Nephron progenitor cell (in vitro differentiated cells): ENCODE results near the gene IFITM5.
"Not testable (repeated sequence)": the region's sequence is repeated elsewhere in the genome, so short reads cannot be mapped to it uniquely, and the experiment has no call there.

Experiments used
- DNase-seq: peaks from one replicate; pipeline ENCODE4 v3.0.0; 2021
- H3K27ac Mint-ChIP-seq: 2 replicates; pipeline ENCODE4 v1.8.0; 2021; ENCODE audit warnings: mild to moderate bottlenecking, moderate library complexity, mixed read lengths
- H3K27me3 Mint-ChIP-seq: 2 replicates; pipeline ENCODE4 v1.8.0; 2021; ENCODE audit warnings: mild to moderate bottlenecking, low read depth, mixed read lengths; ENCODE audit not compliant: poor library complexity
- H3K36me3 Mint-ChIP-seq: 2 replicates; pipeline ENCODE4 v1.8.0; 2021; ENCODE audit warnings: low read depth, mixed read lengths
- H3K4me1 Mint-ChIP-seq: 2 replicates; pipeline ENCODE4 v1.8.0; 2021; ENCODE audit warnings: mixed read lengths
- H3K4me3 Mint-ChIP-seq: 2 replicates; pipeline ENCODE4 v1.8.0; 2021; ENCODE audit warnings: mild to moderate bottlenecking, moderate library complexity, mixed read lengths
- H3K9me3 Mint-ChIP-seq: 2 replicates; pipeline ENCODE4 v1.8.0; 2021; ENCODE audit warnings: mild to moderate bottlenecking, moderate library complexity, mixed read lengths
- TF ChIP-seq, protein P1 (sequence below): fragments of 200-600 bp; sonication (generic); IDR thresholded peaks from 2 replicates; pipeline ENCODE4 v1.5.0; 2021; ENCODE audit warnings: antibody characterized with exemption

Gene IFITM5

DNA sequence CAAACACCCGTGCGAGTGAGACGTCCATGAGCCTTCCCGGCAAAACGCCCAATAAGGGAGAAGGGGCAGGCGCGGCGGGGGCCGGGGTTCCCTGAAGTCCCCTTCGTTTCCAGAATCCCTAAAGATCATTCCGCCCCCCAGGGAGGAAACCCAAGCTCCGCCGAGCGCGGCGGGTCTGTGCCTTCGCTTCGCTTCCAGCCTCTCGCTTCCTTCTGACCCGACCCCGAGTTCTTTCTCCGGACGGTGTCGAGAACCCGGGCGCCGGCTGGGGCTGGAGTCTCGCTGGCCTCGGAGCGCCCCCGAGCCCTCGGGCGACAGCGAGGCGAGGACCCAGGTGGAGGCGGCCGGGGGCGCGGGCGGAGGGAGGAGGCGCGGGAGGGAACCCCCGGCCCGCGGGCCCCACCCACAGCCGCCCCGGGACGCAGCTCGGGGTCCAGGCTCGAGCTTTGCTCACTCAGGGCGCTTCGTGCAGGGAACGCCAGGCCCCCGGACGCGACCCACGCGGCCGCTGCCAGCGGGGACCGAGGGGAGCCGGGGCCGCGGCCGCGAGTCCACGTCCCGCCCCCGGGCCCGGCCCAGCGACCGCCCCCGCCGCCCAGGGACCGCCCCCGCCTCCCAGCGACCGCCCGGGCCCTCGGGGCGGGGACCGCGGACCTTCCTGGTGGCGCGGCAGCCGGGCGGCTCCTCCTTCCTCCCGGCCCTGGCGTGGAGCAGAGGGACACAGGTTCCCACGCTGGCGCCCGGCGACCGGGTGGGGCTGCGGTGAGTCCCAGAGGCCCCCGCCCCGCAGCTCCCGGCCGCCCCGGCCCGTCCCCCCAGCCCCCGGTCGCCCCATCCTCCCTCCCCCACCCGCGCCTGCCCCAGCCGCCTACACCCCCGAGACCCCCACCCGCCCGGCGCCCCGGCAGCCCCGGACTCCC is 10.6 kb downstream of the IFITM5 start, which contains the start of gene PGGHG:
PGGHG (plus strand) TSS at position 649 of the 920 bp plus-strand sequence. CDS start 691 bp downstream, outside the sequence.
- H3K9me3 Mint-ChIP-seq, result no peaks in the 10 kb centered on the region

DNA sequence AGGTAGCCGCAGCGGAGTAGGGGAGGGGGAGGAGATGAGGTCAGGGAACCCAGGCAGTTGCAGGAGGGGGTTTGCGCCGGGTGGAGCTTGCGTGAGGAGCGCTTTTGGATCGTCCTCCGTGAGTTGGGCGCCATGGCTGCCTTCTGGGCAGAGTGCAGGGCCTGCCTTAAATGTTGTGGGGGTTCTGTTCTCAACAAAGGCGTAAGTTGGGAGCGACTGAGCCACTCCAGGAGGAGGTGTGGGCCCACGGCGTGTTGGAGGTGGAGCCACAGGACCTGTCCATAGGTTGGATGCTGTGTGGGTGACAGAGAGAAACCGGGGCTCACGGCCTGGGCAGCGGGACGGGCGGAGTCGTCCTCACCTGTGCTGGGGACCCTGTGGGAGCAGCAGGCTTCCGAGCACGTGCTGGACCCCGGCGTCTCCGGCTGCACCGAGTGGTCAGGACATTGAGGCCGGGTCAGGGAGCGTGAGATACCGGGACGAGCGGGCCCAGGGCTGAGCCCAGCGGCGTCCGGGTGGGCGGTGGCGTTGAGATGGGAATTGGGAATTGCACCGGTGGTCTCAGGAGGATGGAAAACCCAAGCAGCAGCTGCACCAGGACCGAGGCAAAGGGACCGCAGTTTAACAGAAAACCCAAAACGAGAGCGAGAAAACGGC is 11.4 kb downstream of the IFITM5 start:
- H3K27ac Mint-ChIP-seq, result peak overlapping the region; percentile 19
- H3K27me3 Mint-ChIP-seq, result peaks cover 9% of the 10 kb centered on the region
- peak overlapping the region; percentile 85 for H3K4me3 Mint-ChIP-seq
- peaks cover 67% of the 10 kb centered on the region for H3K4me1 Mint-ChIP-seq
- H3K9me3 Mint-ChIP-seq, result no peaks in the 10 kb centered on the region
- peak; percentile 15 for DNase-seq
- H3K36me3 Mint-ChIP-seq, result peaks cover 6% of the 10 kb centered on the region
- TF ChIP-seq, protein P1, sequence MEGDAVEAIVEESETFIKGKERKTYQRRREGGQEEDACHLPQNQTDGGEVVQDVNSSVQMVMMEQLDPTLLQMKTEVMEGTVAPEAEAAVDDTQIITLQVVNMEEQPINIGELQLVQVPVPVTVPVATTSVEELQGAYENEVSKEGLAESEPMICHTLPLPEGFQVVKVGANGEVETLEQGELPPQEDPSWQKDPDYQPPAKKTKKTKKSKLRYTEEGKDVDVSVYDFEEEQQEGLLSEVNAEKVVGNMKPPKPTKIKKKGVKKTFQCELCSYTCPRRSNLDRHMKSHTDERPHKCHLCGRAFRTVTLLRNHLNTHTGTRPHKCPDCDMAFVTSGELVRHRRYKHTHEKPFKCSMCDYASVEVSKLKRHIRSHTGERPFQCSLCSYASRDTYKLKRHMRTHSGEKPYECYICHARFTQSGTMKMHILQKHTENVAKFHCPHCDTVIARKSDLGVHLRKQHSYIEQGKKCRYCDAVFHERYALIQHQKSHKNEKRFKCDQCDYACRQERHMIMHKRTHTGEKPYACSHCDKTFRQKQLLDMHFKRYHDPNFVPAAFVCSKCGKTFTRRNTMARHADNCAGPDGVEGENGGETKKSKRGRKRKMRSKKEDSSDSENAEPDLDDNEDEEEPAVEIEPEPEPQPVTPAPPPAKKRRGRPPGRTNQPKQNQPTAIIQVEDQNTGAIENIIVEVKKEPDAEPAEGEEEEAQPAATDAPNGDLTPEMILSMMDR, result no peak

More for the DNA sequence above, 10.6 kb downstream of the IFITM5 start, which contains the start of gene PGGHG:
- peaks cover 9% of the 10 kb centered on the region for H3K27me3 Mint-ChIP-seq
- H3K4me1 Mint-ChIP-seq, result peaks cover 59% of the 10 kb centered on the region
- H3K4me3 Mint-ChIP-seq, result peak within 1 kb of the TSS; percentile 85
- DNase-seq, result peak; percentile 81
- peak within 1 kb of the TSS; percentile 19 for H3K27ac Mint-ChIP-seq
- TF ChIP-seq, protein P1, result no peak
- peaks cover 6% of the 10 kb centered on the region for H3K36me3 Mint-ChIP-seq

DNA sequence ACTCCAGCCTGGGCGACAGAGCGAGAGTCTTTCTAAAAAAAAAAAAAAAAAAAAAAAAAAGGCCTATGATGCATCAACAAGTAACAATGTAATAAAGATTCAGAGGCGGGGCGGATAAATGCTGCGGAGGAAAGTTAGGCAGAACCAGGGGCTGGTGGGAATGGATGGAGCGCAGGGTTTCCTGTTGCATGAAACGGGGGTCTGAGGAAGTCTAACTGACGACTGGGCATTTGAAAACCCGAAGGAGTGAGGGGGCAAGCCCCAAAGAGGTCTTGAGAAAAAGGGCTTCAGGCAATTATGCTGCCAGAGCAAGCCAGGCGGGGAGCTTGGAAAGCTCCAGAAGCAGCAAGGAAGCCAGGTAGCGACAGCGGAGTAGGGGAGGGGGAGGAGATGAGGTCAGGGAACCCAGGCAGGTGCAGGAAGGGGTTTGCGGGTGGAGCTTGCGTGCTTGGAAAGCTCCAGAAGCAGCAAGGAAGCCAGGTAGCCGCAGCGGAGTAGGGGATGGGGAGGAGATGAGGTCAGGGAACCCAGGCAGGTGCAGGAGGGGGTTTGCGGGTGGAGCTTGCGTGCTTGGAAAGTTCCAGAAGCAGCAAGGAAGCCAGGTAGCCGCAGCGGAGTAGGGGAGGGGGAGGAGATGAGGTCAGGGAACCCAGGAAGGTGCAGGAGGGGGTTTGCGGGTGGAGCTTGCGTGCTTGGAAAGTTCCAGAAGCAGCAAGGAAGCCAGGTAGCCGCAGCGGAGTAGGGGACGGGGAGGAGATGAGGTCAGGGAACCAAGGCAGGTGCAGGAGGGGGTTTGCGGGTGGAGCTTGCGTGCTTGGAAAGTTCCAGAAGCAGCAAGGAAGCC is 12.1 kb downstream of the IFITM5 start:
- H3K4me3 Mint-ChIP-seq, result peak overlapping the region; percentile 72
- not testable (repeated sequence) for H3K27ac Mint-ChIP-seq, H3K9me3 Mint-ChIP-seq, DNase-seq, H3K36me3 Mint-ChIP-seq
- H3K27me3 Mint-ChIP-seq, result peaks cover 12% of the 10 kb centered on the region
- peaks cover 74% of the 10 kb centered on the region for H3K4me1 Mint-ChIP-seq

DNA sequence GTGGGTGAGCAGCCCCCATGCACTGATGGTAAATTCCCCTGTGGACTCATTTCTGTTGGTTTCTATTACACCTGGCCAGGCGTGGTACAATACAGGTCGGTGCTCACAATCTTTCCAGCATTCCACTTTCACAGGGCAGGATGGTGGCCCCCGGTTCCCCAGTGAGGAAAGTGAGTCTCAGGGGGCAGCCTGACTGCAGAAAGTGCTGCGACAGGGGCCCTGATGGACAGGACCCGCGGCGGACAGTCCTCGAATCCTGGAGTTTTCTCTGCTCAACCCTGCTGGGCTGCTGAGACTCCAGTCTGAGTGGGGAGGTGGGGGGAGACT is 13.5 kb downstream of the IFITM5 start:
- Mint-ChIP-seq H3K27me3 (peaks cover 12% of the 10 kb centered on the region), H3K27ac (no peak overlapping the region), H3K4me1 (peaks cover 72% of the 10 kb centered on the region), H3K9me3 (no peaks in the 10 kb centered on the region), H3K36me3 (no peaks in the 10 kb centered on the region), H3K4me3 (no peak overlapping the region)
- TF ChIP-seq, protein P1, result no peak
- no peak for DNase-seq

DNA sequence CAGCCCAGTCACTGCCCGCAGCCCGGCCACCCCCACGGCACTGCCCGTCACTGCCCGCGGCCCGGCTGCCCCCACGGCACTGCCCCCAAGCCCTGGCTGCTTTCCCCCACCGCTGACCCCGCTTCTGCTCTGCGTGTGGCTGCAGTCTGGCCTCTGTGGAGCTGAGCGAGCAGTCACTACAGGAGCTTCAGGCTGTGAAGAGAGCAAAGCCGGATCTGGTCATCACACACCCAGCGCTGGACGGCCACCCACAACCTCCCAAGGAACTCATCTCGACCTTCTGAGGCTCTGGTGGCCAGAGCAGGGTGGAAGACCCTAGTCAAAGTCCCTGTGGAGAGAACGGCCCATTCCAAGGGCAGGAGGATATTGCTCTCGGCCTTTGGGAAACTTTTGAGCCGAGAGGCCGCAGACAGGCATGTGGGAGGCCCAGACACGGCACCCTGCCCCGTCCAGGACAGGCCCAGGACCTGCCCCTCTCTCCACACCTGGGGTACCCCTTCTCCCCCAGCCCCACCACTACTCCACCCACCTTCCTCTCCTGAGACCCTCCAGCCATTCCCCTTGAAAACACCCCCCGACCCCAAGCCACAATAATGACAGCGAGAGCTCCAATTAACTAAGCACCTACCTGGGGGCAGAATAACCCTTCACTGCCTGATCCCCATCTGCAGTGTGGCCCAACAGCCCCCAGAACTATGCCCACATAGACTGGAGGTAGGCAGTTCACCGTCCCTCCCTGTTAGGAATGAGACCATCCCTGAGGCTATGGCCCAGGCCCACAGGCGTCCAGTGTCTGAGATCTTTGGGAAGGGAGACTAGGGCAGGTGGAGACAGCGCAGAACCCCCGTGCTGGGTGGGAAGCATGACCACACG is 14.1 kb downstream of the IFITM5 start:
- Mint-ChIP-seq H3K9me3 (no peaks in the 10 kb centered on the region), H3K27ac (peak overlapping the region; percentile 90), H3K4me3 (no peak overlapping the region), H3K36me3 (no peaks in the 10 kb centered on the region), H3K27me3 (peaks cover 12% of the 10 kb centered on the region), H3K4me1 (peaks cover 66% of the 10 kb centered on the region)
- TF ChIP-seq, protein P1, result no peak
- no peak for DNase-seq
